OCI-LY7 (cell line): ENCODE measurements around the gene TTLL10.

ENCODE experiments used
- CTCF ChIP-seq: fragments of 200-600 bp; sonication (generic); conservative IDR thresholded peaks from 2 replicates; pipeline ENCODE4 v1.5.1; 2014; ENCODE audit warnings: mild to moderate bottlenecking, antibody characterized with exemption, low read length, moderate library complexity, mixed read lengths
- EZH2phosphoT487 ChIP-seq: fragments of 200-600 bp; sonication (generic); IDR thresholded peaks from 2 replicates; pipeline ENCODE4 v1.6.1; 2018; ENCODE audit warnings: low read depth, borderline replicate concordance, mild to moderate bottlenecking, mixed run types, antibody characterized with exemption, low read length, moderate library complexity, mixed read lengths

DNA sequence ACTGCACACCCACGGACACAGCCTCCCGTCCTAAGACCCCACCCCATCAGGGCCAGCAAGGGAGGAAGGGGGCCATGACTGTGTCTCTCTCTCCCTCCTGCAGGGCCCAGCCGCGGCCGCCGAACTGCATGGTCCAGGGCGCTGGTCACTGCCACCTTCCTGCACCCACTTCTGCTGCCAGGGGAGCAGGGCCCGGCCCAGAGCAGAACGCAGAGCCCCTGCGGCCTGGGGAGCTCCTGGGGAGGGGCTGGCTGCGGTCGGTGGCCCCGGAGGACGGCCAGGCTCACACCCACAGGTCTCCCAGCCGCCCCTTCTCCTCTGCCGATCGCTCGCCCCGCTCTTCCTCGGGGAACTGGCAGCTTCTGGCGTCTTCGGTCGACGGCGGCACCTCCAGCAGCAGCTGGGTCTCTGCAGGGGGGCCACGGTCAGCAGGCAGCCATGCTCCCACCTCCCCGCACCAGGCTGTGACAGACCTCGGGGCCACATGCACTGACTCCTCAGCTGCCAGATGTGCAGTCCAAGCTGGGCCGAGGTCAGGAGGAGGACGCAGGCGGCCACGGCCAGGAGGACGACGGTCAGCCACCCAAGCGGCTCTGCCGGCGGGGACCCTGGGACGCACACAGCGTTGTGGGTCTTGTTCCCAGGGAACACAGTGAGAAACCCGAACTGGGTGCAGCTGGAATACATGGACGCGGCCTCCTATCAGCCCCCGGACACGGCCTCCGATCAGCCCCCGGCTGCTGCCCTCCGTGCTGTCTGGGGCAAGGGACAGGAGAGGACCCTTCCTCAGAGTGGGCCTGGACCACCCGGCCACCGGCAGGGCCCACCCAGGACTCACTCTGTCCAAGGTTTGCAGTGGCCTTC, 30.1 kb downstream of the TTLL10 start:
- TF ChIP-seq EZH2phosphoT487 (no peak), CTCF (no peak)
